B cell (primary cell): ENCODE measurements around the gene CMC1. TPM values are rescaled to one million over a fixed set of nuclear protein-coding genes. Genes with fewer than 3 reads are reported as not detected.

Source experiments
- ATAC-seq: fragments of 200-7000 bp; cut with Tn5 transposase; one replicate; pipeline ENCODE4 v1.10.0; 2021; ENCODE audit warnings: low read depth, mild to moderate bottlenecking, moderate number of reproducible peaks, moderate library complexity
- CTCF ChIA-PET: fragments of 350-600 bp; sonication (Branson Sonifier 250); formaldehyde crosslinking; loops from one replicate; lab custom pipeline; 2021; ENCODE audit warnings: antibody characterized with exemption, inconsistent platforms; lab: Charles Lee
- POLR2A ChIA-PET: fragments of 350-600 bp; sonication (Branson Sonifier 250); formaldehyde crosslinking; loops from one replicate; lab custom pipeline; 2021; ENCODE audit warnings: antibody characterized with exemption; lab: Charles Lee
- DNase-seq: peaks from one replicate; pipeline ENCODE4 v3.0.0; 2013
- H2AFZ ChIP-seq: 2 replicates; pipeline ENCODE4 v1.6.1; 2012; ENCODE audit warnings: mild to moderate bottlenecking, low read depth, low read length; ENCODE audit not compliant: insufficient read depth, poor library complexity, severe bottlenecking
- H3K27ac ChIP-seq, 2 donors: 1 replicate in 1 of 2; 2 replicates in 1 of 2; pipeline ENCODE4 v1.5.1; 2012 to 2013; ENCODE audit warnings: low read length in 2 of 2, mild to moderate bottlenecking in 2 of 2, moderate library complexity in 1 of 2
- H3K27me3 ChIP-seq, 4 experiments: fragments of 200-600 bp in 1 of 4; sonication (generic) in 1 of 4; replicated peaks in 1 of 4; 1 replicate in 2 of 4; 2 replicates in 2 of 4; pipeline versions ENCODE4 v1.6.1 to v1.7.0; 2013 to 2016; ENCODE audit warnings: low read length in 3 of 4, mild to moderate bottlenecking in 2 of 4, mixed read lengths in 1 of 4, moderate library complexity in 1 of 4; ENCODE audit not compliant: insufficient read depth in 4 of 4, control insufficient read depth in 3 of 4; ENCODE audit errors: control extremely low read depth in 1 of 4
- H3K36me3 ChIP-seq, 2 experiments: replicated peaks in 1 of 2; 1 replicate in 1 of 2; 2 replicates in 1 of 2; pipeline versions ENCODE4 v1.6.1 to v1.7.1; 2013; ENCODE audit warnings: low read length in 1 of 2; ENCODE audit not compliant: insufficient read depth in 2 of 2, control insufficient read depth in 1 of 2; ENCODE audit errors: control extremely low read depth in 1 of 2, extremely low read depth in 1 of 2
- H3K4me1 ChIP-seq, 2 donors: fragments of 200-600 bp in 1 of 2; sonication (generic) in 1 of 2; 1 replicate in 1 of 2; 2 replicates in 1 of 2; pipeline versions ENCODE4 v1.5.1 to v1.6.1; 2013 to 2017; ENCODE audit warnings: low read length in 2 of 2; ENCODE audit not compliant: control insufficient read depth in 2 of 2, insufficient read depth in 2 of 2
- H3K4me2 ChIP-seq: replicated peaks from 2 replicates; pipeline ENCODE3; 2012; ENCODE audit warnings: mild to moderate bottlenecking, low read depth, low read length; ENCODE audit not compliant: poor library complexity, severe bottlenecking
- H3K4me3 ChIP-seq, 5 experiments: fragments of 200-600 bp in 1 of 5; sonication (generic) in 1 of 5; 1 replicate in 3 of 5; 2 replicates in 2 of 5; pipeline versions ENCODE4 v1.5.1 to v1.7.0; 2011 to 2016; ENCODE audit warnings: low read length in 4 of 5, mild to moderate bottlenecking in 4 of 5, low read depth in 2 of 5, control low read depth in 1 of 5, moderate library complexity in 1 of 5; ENCODE audit not compliant: insufficient read depth in 1 of 5; ENCODE audit errors: control extremely low read depth in 1 of 5, extremely low read depth in 1 of 5
- H3K79me2 ChIP-seq: fragments of 200-600 bp; sonication (generic); one replicate; pipeline ENCODE4 v1.6.0; 2016; ENCODE audit warnings: low read length; ENCODE audit not compliant: control insufficient read depth, insufficient read depth
- H3K9ac ChIP-seq: fragments of 200-600 bp; sonication (generic); 2 replicates; pipeline ENCODE4 v1.6.1; 2017; ENCODE audit warnings: mild to moderate bottlenecking, low read length, moderate library complexity
- H3K9me3 ChIP-seq, 3 donors: one replicate each; pipeline versions ENCODE4 v1.6.1 to v1.7.1; 2013; ENCODE audit warnings: low read length in 2 of 3; ENCODE audit not compliant: control insufficient read depth in 2 of 3, insufficient read depth in 1 of 3; ENCODE audit errors: control extremely low read depth in 1 of 3
- H4K20me1 ChIP-seq: 2 replicates; pipeline ENCODE4 v1.6.0; 2012; ENCODE audit warnings: mild to moderate bottlenecking, low read length; ENCODE audit not compliant: insufficient read depth, control insufficient read depth, poor library complexity, severe bottlenecking
- H3K27ac Mint-ChIP-seq: one replicate; pipeline ENCODE4 v1.8.0; 2021; ENCODE audit warnings: mixed read lengths
- H3K27me3 Mint-ChIP-seq: one replicate; pipeline ENCODE4 v1.8.0; 2021; ENCODE audit warnings: mixed read lengths
- H3K4me1 Mint-ChIP-seq: one replicate; pipeline ENCODE4 v1.8.0; 2021; ENCODE audit warnings: mixed read lengths
- H3K4me3 Mint-ChIP-seq: one replicate; pipeline ENCODE4 v1.8.0; 2021; ENCODE audit warnings: mixed read lengths
- H3K9me3 Mint-ChIP-seq: one replicate; pipeline ENCODE4 v1.8.0; 2022; ENCODE audit warnings: mixed read lengths; ENCODE audit not compliant: insufficient read depth
- EZH2 ChIP-seq: IDR thresholded peaks from 2 replicates; pipeline ENCODE4 v1.6.1; 2012; ENCODE audit warnings: borderline replicate concordance, low read depth, mild to moderate bottlenecking, moderate library complexity, low read length; ENCODE audit not compliant: insufficient read depth, poor library complexity, severe bottlenecking
- WGBS: methylation state at CpG from one replicate; pipeline ENCODE4 v1.1.5; 2013; ENCODE audit warnings: missing lambda C conversion rate; ENCODE audit not compliant: insufficient coverage; 5-methylcytosine and 5-hydroxymethylcytosine counted together
- intact Hi-C: fragments of 100-400 bp; cut with micrococcal nuclease; formaldehyde crosslinking; loops from one replicate; pipeline ENCODE4 v1.10.0; 2022
- polyA plus RNA-seq: library from polyadenylated mRNA; depleted of rRNA; stranded (reverse); fragments of >200 nt; gene quantifications from 2 replicates; pipeline ENCODE4 v1.2.3, GENCODE V29; 2012
- total RNA-seq, 2 donors: library from RNA; stranded (reverse); fragments of 120-200 nt in 1 of 2; gene quantifications; 1 replicate in 1 of 2; 2 replicates in 1 of 2; pipeline versions ENCODE4 v1.2.3 to v1.2.4, GENCODE V29; 2013 to 2022
- TF ChIP-seq, protein P1 (sequence below): fragments of 200-600 bp; IDR thresholded peaks from one replicate; pipeline ENCODE4 v1.8.0; 2022; ENCODE audit warnings: antibody characterized with exemption, mild to moderate bottlenecking

Gene CMC1
- total and polyA plus RNA-seq, 2 donors (not counting 1 experiment from before 2014, with no cell fraction given) = 6.7 to 14.5 TPM

DNA sequence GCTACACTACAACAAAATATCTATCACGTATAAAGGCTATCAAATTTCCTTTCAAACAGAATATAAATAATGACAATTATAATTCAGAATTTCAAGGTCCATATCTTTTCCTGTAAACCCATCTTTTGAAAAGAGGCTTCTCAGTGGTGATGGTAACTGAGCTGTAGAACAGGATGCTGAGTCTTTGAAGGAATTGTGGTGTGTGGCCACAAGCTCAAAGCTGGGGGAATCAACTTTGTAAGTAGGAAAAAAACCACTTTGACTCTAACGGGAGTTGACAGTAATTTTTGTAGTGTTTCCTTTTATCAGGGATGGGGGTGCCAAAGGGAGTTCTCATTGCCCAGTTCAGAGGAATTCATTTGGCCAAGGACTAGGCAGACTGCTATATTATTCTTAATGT is 93.8 kb downstream of the CMC1 start:
- Mint-ChIP-seq H3K4me1 (no peaks in the 10 kb centered on the region), H3K27me3 (no peaks in the 10 kb centered on the region), H3K27ac (no peak overlapping the region), H3K4me3 (no peak overlapping the region), H3K9me3 (no peaks in the 10 kb centered on the region)
- 83% methylated on average over 1 of the region's 2 CpGs for WGBS
- no peak for TF ChIP-seq EZH2
- TF ChIP-seq, protein P1, sequence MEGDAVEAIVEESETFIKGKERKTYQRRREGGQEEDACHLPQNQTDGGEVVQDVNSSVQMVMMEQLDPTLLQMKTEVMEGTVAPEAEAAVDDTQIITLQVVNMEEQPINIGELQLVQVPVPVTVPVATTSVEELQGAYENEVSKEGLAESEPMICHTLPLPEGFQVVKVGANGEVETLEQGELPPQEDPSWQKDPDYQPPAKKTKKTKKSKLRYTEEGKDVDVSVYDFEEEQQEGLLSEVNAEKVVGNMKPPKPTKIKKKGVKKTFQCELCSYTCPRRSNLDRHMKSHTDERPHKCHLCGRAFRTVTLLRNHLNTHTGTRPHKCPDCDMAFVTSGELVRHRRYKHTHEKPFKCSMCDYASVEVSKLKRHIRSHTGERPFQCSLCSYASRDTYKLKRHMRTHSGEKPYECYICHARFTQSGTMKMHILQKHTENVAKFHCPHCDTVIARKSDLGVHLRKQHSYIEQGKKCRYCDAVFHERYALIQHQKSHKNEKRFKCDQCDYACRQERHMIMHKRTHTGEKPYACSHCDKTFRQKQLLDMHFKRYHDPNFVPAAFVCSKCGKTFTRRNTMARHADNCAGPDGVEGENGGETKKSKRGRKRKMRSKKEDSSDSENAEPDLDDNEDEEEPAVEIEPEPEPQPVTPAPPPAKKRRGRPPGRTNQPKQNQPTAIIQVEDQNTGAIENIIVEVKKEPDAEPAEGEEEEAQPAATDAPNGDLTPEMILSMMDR = no peak
- intact Hi-C loops = no loop called here
- ChIA-PET CTCF (interaction anchor here (0.6 to 2.6 kb wide), 5 partner anchors 8 to 623 kb away, joined by 3 to 14 read pairs (median 5); no protein-coding TSS in a partner anchor), POLR2A (no interaction called here)
- ATAC-seq (no peak), DNase-seq (no peak)
- Histone ChIP-seq H3K27ac (no peak overlapping the region), H3K4me1 (no peaks in the 10 kb centered on the region), H3K27me3 (no peaks in the 10 kb centered on the region), H4K20me1 (no peaks in the 10 kb centered on the region), H2AFZ (no peak overlapping the region), H3K79me2 (no peaks in the 10 kb centered on the region), H3K4me3 (no peak overlapping the region), H3K36me3 (no peaks in the 10 kb centered on the region), H3K9me3 (no peaks in the 10 kb centered on the region), H3K4me2 (no peak overlapping the region), H3K9ac (no peak overlapping the region)

DNA sequence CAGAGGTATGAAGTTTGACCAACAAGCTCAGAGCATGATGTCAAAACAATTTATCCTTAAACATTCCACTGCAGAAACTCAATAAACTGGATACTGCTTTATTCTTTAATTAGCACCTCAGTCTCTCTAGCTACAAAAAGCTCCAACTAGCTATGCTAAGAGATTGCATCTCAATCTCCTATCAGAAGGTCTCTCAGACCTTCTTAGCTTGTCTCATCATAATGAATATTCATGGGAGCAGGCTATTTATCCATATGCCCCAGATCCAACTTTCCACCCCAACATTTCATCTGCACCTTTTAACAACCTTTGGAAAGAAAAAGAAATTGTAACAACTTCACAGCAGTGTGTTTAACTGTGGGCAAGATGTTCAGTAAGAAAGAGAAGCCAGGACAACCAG is 95.8 kb downstream of the CMC1 start:
- no peaks in the 10 kb centered on the region for H3K9me3 Mint-ChIP-seq
- POLR2A ChIA-PET = no interaction called here
- intact Hi-C loops = no loop called here
- Histone ChIP-seq H3K4me3 (no peak overlapping the region), H3K27me3 (no peaks in the 10 kb centered on the region), H3K4me2 (no peak overlapping the region), H3K9me3 (no peaks in the 10 kb centered on the region), H3K27ac (no peak overlapping the region), H3K79me2 (no peaks in the 10 kb centered on the region), H4K20me1 (no peaks in the 10 kb centered on the region), H3K4me1 (no peaks in the 10 kb centered on the region), H3K9ac (no peak overlapping the region), H3K36me3 (no peaks in the 10 kb centered on the region), H2AFZ (no peak overlapping the region)
- H3K27me3 Mint-ChIP-seq = no peaks in the 10 kb centered on the region
- TF ChIP-seq, protein P1 = no peak
- no peak for TF ChIP-seq EZH2
- CTCF ChIA-PET = interaction anchor here (0.6 to 2.5 kb wide), 4 partner anchors 10 to 1203 kb away, joined by 3 to 18 read pairs (median 6); partner anchors contain the start of genes AZI2 and ZCWPW2
- DNase-seq (no peak), ATAC-seq (no peak)
- no peak overlapping the region for H3K4me3 Mint-ChIP-seq
- no peak overlapping the region for H3K27ac Mint-ChIP-seq
- H3K4me1 Mint-ChIP-seq = no peaks in the 10 kb centered on the region
